Endothelial cell of umbilical vein (primary cell): ENCODE data around the gene EIF4E. TPM values are rescaled to one million over a fixed set of nuclear protein-coding genes. Genes with fewer than 3 reads are reported as not detected.

Experiments
- BruUV-seq: library from RNA; stranded (reverse); fragments of 400-500 nt; replicated peaks from 2 replicates; lab custom pipeline; 2021; lab: Mats Ljungman, UMichigan
- CTCF ChIA-PET: fragments of 300-600, 350-600 bp; sonication (Branson Sonifier 250); formaldehyde crosslinking; loops from one replicate; lab custom pipeline; 2021; ENCODE audit warnings: antibody characterized with exemption, inconsistent platforms; lab: Charles Lee
- POLR2A ChIA-PET: fragments of 300-600, 350-600 bp; sonication (Branson Sonifier 250); formaldehyde crosslinking; loops from one replicate; lab custom pipeline; 2021; ENCODE audit warnings: antibody characterized with exemption, inconsistent platforms; lab: Charles Lee
- DNase-seq: peaks from one replicate; pipeline ENCODE4 v3.0.0-alpha.2; 2011; ENCODE audit warnings: low read depth, low spot score
- FAIRE-seq: peaks from 2 replicates; lab custom pipeline; 2011; peaks lifted over from hg19 to GRCh38; lab: Jason Lieb, UNC
- H2AFZ ChIP-seq: 2 replicates; pipeline ENCODE4 v1.6.0; 2012; ENCODE audit warnings: low read depth, low read length, control low read depth, inconsistent platforms
- H3K27ac ChIP-seq: 2 replicates; pipeline ENCODE4 v1.5.1; 2011; ENCODE audit warnings: low read depth, mild to moderate bottlenecking, control low read depth, low read length, moderate library complexity; ENCODE audit not compliant: insufficient read depth
- H3K27me3 ChIP-seq, 2 experiments: 2 replicates each; pipeline versions ENCODE4 v1.6.0 to v1.6.1; 2011; ENCODE audit warnings: low read length in 2 of 2, mixed read lengths in 1 of 2; ENCODE audit not compliant: control insufficient read depth in 2 of 2, insufficient read depth in 2 of 2
- H3K36me3 ChIP-seq, 2 experiments: 2 replicates in 1 of 2; 3 replicates in 1 of 2; pipeline ENCODE4 v1.5.1; 2011; ENCODE audit warnings: low read length in 2 of 2, mild to moderate bottlenecking in 1 of 2, moderate library complexity in 1 of 2; ENCODE audit not compliant: control insufficient read depth in 2 of 2, insufficient read depth in 2 of 2; ENCODE audit errors: extremely low read depth in 1 of 2
- H3K4me1 ChIP-seq: 3 replicates; pipeline ENCODE4 v1.5.1; 2011; ENCODE audit warnings: mild to moderate bottlenecking, low read length; ENCODE audit not compliant: control insufficient read depth, insufficient read depth; ENCODE audit errors: extremely low read depth
- H3K4me2 ChIP-seq: 2 replicates; pipeline ENCODE4 v1.6.1; 2011; ENCODE audit warnings: low read length, control low read depth, mixed read lengths; ENCODE audit not compliant: insufficient read depth
- H3K4me3 ChIP-seq, 3 experiments: fragments of 200-600 bp in 1 of 3; sonication (generic), shearing (Covaris generic) in 1 of 3; replicated peaks in 1 of 3; 2 replicates each; pipeline ENCODE4 v1.5.1; 2011 to 2016; ENCODE audit warnings: control low read depth in 3 of 3, low read length in 3 of 3, mild to moderate bottlenecking in 2 of 3, inconsistent platforms in 1 of 3, low read depth in 1 of 3, moderate library complexity in 1 of 3; ENCODE audit not compliant: insufficient read depth in 1 of 3
- H3K79me2 ChIP-seq: 2 replicates; pipeline ENCODE4 v1.6.0; 2012; ENCODE audit warnings: low read length, inconsistent platforms; ENCODE audit not compliant: control insufficient read depth, insufficient read depth
- H3K9ac ChIP-seq: replicated peaks from 2 replicates; pipeline ENCODE3; 2011; ENCODE audit warnings: low read length, control low read depth; ENCODE audit not compliant: insufficient read depth; ENCODE audit errors: extremely low read depth
- H3K9me1 ChIP-seq: replicated peaks from 3 replicates; pipeline ENCODE4 v1.6.0; 2011; ENCODE audit warnings: mild to moderate bottlenecking, low read length; ENCODE audit not compliant: control insufficient read depth, insufficient read depth; ENCODE audit errors: extremely low read depth
- H3K9me3 ChIP-seq: replicated peaks from 2 replicates; pipeline ENCODE4 v1.5.1; 2012; ENCODE audit warnings: low read length, inconsistent platforms; ENCODE audit not compliant: control insufficient read depth, insufficient read depth
- H4K20me1 ChIP-seq: replicated peaks from 2 replicates; pipeline ENCODE3; 2011; ENCODE audit warnings: mild to moderate bottlenecking, low read length; ENCODE audit not compliant: control insufficient read depth, insufficient read depth; ENCODE audit errors: extremely low read depth
- CTCF ChIP-seq, 2 donors: IDR thresholded peaks; 1 replicate in 1 of 2; 2 replicates in 1 of 2; pipeline ENCODE4 v1.5.1; 2011; ENCODE audit warnings: low read length in 2 of 2, mild to moderate bottlenecking in 2 of 2, moderate library complexity in 2 of 2, control low read depth in 1 of 2, inconsistent platforms in 1 of 2, low read depth in 1 of 2; ENCODE audit not compliant: insufficient read depth in 1 of 2; ENCODE audit errors: extremely low read depth in 1 of 2
- EZH2 ChIP-seq: IDR thresholded peaks from 2 replicates; pipeline ENCODE4 v1.6.1; 2012; ENCODE audit warnings: borderline replicate concordance, low read depth, mild to moderate bottlenecking, moderate library complexity, low read length, inconsistent platforms; ENCODE audit not compliant: severe bottlenecking
- FOS ChIP-seq: IDR thresholded peaks from 2 replicates; pipeline ENCODE4 v1.6.1; 2011; ENCODE audit warnings: mild to moderate bottlenecking, low read length, moderate library complexity, borderline replicate concordance; ENCODE audit not compliant: insufficient read depth
- GATA2 ChIP-seq: IDR thresholded peaks from 2 replicates; pipeline ENCODE4 v1.7.0; 2011; ENCODE audit warnings: low read depth, mild to moderate bottlenecking, moderate library complexity, mixed read lengths, low read length; ENCODE audit not compliant: insufficient read length, insufficient read depth
- JUN ChIP-seq: IDR thresholded peaks from 2 replicates; pipeline ENCODE4 v1.6.1; 2011; ENCODE audit warnings: borderline replicate concordance, low read depth; ENCODE audit not compliant: insufficient read length, insufficient read depth
- MYC ChIP-seq: IDR thresholded peaks from one replicate; pipeline ENCODE4 v1.6.1; 2011; ENCODE audit warnings: mild to moderate bottlenecking, low read depth, low read length
- POLR2A ChIP-seq: IDR thresholded peaks from 2 replicates; pipeline ENCODE4 v1.6.1; 2012; ENCODE audit warnings: low read depth, mild to moderate bottlenecking, control low read depth, low read length
- POLR2AphosphoS5 ChIP-seq: IDR thresholded peaks from 2 replicates; pipeline ENCODE4 v1.6.1; 2012; ENCODE audit warnings: low read depth, mild to moderate bottlenecking, control low read depth, low read length, moderate library complexity; ENCODE audit not compliant: insufficient read depth
- dilution Hi-C: fragments of 300-500 bp; cut with MboI; formaldehyde crosslinking; loops from one replicate; pipeline ENCODE4 v1.15.0; 2019; ENCODE audit warnings: low sequenced_read_pairs; ENCODE audit not compliant: extremely low pct_ligation_motif_present
- intact Hi-C: fragments of 100-400 bp; cut with micrococcal nuclease; formaldehyde crosslinking; loops from one replicate; pipeline ENCODE4 v1.10.0; 2022
- polyA plus RNA-seq, 4 experiments: library from polyadenylated mRNA; depleted of rRNA in 3 of 4; stranded (reverse) in 3 of 4; unstranded in 1 of 4; fragments of >200 nt; gene quantifications; 2 replicates each; pipeline versions ENCODE4 v1.2.1 to v1.2.3, GENCODE V29; 2011 to 2012; ENCODE audit warnings: missing spikeins in 1 of 4
- total RNA-seq: library from RNA; stranded (reverse); gene quantifications from 2 replicates; pipeline ENCODE4 v1.2.3, GENCODE V29; 2021
- TF ChIP-seq, protein P1 (sequence below): IDR thresholded peaks from 2 replicates; pipeline ENCODE4 v1.6.1; 2011; ENCODE audit not compliant: insufficient read depth, insufficient read length

EIF4E gene
- total and polyA plus RNA-seq, 2 donors (not counting 3 experiments of a cell fraction or from before 2014, with no cell fraction given), result 40.3 to 107 TPM

DNA sequence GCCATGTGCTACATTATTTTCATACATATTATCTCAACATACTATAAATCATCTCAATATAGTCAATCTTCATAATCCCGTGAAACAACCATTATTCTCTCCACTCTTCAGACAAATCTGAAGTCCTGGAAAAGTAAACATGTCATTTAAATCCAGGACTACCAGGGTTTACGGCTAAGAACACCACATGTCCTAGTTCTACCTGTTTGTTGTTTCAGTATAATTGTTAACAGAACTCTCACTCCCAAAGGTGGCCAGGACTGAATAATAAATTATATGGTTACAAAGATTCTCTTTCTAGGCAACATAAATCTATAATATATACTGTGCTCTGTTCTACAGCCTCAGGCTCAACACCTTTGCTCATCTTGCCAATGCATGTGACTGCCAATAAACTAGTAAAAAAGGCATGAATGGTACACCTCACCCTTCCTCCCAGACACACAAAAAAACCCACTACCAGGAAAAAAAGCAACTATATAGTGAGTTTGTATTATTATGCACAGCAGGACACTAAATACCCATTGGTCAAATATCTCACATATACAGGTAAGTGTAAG is 20.1 kb downstream of the EIF4E start:
- Histone ChIP-seq H3K9me3 (no peaks in the 10 kb centered on the region), H3K9ac (no peak overlapping the region), H3K36me3 (no peaks in the 10 kb centered on the region), H3K4me3 (no peak overlapping the region), H3K27me3 (no peaks in the 10 kb centered on the region), H3K4me1 (peaks cover 18% of the 10 kb centered on the region), H2AFZ (no peak overlapping the region), H4K20me1 (peaks cover 6% of the 10 kb centered on the region), H3K4me2 (no peak overlapping the region), H3K9me1 (no peaks in the 10 kb centered on the region), H3K79me2 (peaks cover 100% of the 10 kb centered on the region), H3K27ac (no peak overlapping the region)
- ChIA-PET CTCF (interaction anchor here (1.0 kb wide), 2 partner anchors 20 to 87 kb away, joined by 3 to 4 read pairs; partner anchors contain the start of genes EIF4E and METAP1), POLR2A (no interaction called here)
- dilution Hi-C loops, result no loop called here
- intact Hi-C loops, result no loop called here
- DNase-seq (no peak), FAIRE-seq (no peak)
- TF ChIP-seq MYC (no peak), POLR2A (no peak), CTCF (IDR thresholded peaks at IDR 0.05; ENCODE audit: extremely low read depth in 1 of 2, insufficient read depth in 1 of 2, low read depth in 1 of 2, low read length in 2 of 2) (no peak), JUN (no peak), FOS (no peak), EZH2 (no peak), GATA2 (no peak), POLR2AphosphoS5 (no peak)
- TF ChIP-seq, protein P1, sequence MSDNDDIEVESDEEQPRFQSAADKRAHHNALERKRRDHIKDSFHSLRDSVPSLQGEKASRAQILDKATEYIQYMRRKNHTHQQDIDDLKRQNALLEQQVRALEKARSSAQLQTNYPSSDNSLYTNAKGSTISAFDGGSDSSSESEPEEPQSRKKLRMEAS, result no peak
- BruUV-seq, result no TSS peak
